HTR-8/SVneo (cell line): Measurements from ENCODE around the gene PPP1CA.
A peak's percentile ranks its signal among the peaks of the same experiment; 100 is the strongest.

Experiments
- DNase-seq: peaks from one replicate; pipeline ENCODE4 v3.0.0; 2011; ENCODE audit warnings: low spot score, mixed read lengths; ENCODE audit not compliant: insufficient read length
- FAIRE-seq: peaks from 2 replicates; lab custom pipeline; 2011; peaks lifted over from hg19 to GRCh38; lab: Jason Lieb, UNC

PPP1CA gene

GRCh38 chr11:67401495-67402191 is at the start of gene PPP1CA:
TSS of gene PPP1CA (minus strand) at chr11:67401858. CDS start at chr11:67401782, 76 bp downstream.
- FAIRE-seq = peak; percentile 98
- peak; percentile 97 for DNase-seq

GRCh38 chr11:67450796-67451657 is 49.4 kb upstream of the PPP1CA start:
- DNase-seq = no peak
- FAIRE-seq = peak; percentile 40

GRCh38 chr11:67449116-67449844 is 47.6 kb upstream of the PPP1CA start:
- no peak for FAIRE-seq
- no peak for DNase-seq

GRCh38 chr11:67448220-67448609 is 46.6 kb upstream of the PPP1CA start:
- DNase-seq (no peak), FAIRE-seq (no peak)

- no peak for FAIRE-seq
- DNase-seq = no peak
Observed at GRCh38 chr11:67445515-67445914, 43.9 kb upstream of the PPP1CA start.

- FAIRE-seq = no peak
- no peak for DNase-seq
Observed at GRCh38 chr11:67442504-67443404, 41.1 kb upstream of the PPP1CA start.

- FAIRE-seq (peak; percentile 90), DNase-seq (no peak)
Observed at GRCh38 chr11:67441731-67442351, 40.2 kb upstream of the PPP1CA start.

GRCh38 chr11:67441098-67441563 is 39.5 kb upstream of the PPP1CA start:
- peak; percentile 81 for FAIRE-seq
- DNase-seq = no peak

GRCh38 chr11:67440229-67441097 is 38.8 kb upstream of the PPP1CA start:
- DNase-seq (no peak), FAIRE-seq (no peak)

- FAIRE-seq = peak; percentile 88
- no peak for DNase-seq
Observed at GRCh38 chr11:67439321-67440228, 37.9 kb upstream of the PPP1CA start.

GRCh38 chr11:67438158-67438902 is 36.7 kb upstream of the PPP1CA start:
- FAIRE-seq = no peak

GRCh38 chr11:67437809-67438157 is 36.1 kb upstream of the PPP1CA start:
- DNase-seq (no peak), FAIRE-seq (no peak)

More at GRCh38 chr11:67438158-67438902, 36.7 kb upstream of the PPP1CA start:
- DNase-seq = no peak

GRCh38 chr11:67437082-67437808 is 35.6 kb upstream of the PPP1CA start, which contains the start of gene PTPRCAP:
TSS of gene PTPRCAP (minus strand) at chr11:67437682. CDS start at chr11:67437619, 63 bp downstream.
- no peak for DNase-seq
- no peak for FAIRE-seq

- peak; percentile 71 for FAIRE-seq
- no peak for DNase-seq
Observed at GRCh38 chr11:67436459-67437081, 34.9 kb upstream of the PPP1CA start.

- FAIRE-seq (peak; percentile 68), DNase-seq (no peak)
Observed at GRCh38 chr11:67435727-67436458, 34.2 kb upstream of the PPP1CA start.
